ENCODE results near the gene ARMC10. TPM values are rescaled to one million over a fixed set of nuclear protein-coding genes. Genes with fewer than 3 reads are reported as not detected.
"Not testable (repeated sequence)": the region's sequence is repeated elsewhere in the genome, so short reads cannot be mapped to it uniquely, and the experiment has no call there.

The ARMC10 gene
- total RNA-seq = 33.5 TPM
- long read RNA-seq, transcript ARMC10-202 (7 exons, 2,635 nt) = minor isoform, 11 of 88 reads
- long read RNA-seq, transcript ARMC10-209 (5 exons, 2,347 nt) = minor isoform, 14 of 88 reads
- long read RNA-seq, transcript ARMC10-204 (5 exons, 2,443 nt) = minor isoform, 5 of 88 reads
- long read RNA-seq, transcript ARMC10-208 (6 exons, 2,524 nt) = major isoform, 42 of 88 reads
- long read RNA-seq, partial matches to known transcripts = 2 of 88 reads
- long read RNA-seq, other reads (novel, unspliced or antisense) = 10 of 88 reads

- Histone ChIP-seq H3K4me3 (peak within 1 kb of the TSS; percentile 82), H3K27me3 (ENCODE audit: low read depth) (no peaks in the 10 kb centered on the region), H3K4me1 (peaks cover 20% of the 10 kb centered on the region), H3K27ac (peak within 1 kb of the TSS; percentile 92), H3K36me3 (no peaks in the 10 kb centered on the region), H3K9me3 (no peaks in the 10 kb centered on the region)
- peak; percentile 40 for TF ChIP-seq CTCF (IDR thresholded peaks at IDR 0.05)
- intact Hi-C loops (cut with DNase I) = no loop called here
- ATAC-seq = peak; percentile 98
- DNase-seq = peak; percentile 94
These were observed at the start of gene ARMC10, which contains the start of gene FBXL13 for GRCh38 chr7:103074519-103075336. Gene ARMC10 (plus strand): TSS chr7:103075140. CDS start chr7:103075273, 133 bp downstream. Gene FBXL13 (minus strand): TSS chr7:103074796.

GRCh38 chr7:103025341-103025740 is 49.6 kb upstream of the ARMC10 start:
- intact Hi-C loops (cut with DNase I) = no loop called here
- ATAC-seq (no peak), DNase-seq (no peak)

GRCh38 chr7:103031024-103031423 is 43.9 kb upstream of the ARMC10 start:
- intact Hi-C loops (cut with DNase I) = no loop called here
- H3K27me3 ChIP-seq (ENCODE audit: low read depth) = no peaks in the 10 kb centered on the region
- H3K27ac ChIP-seq = no peak overlapping the region
- no peak for TF ChIP-seq CTCF (IDR thresholded peaks at IDR 0.05)
- no peak overlapping the region for H3K4me3 ChIP-seq
- H3K9me3 ChIP-seq = no peaks in the 10 kb centered on the region
- DNase-seq = no peak
- no peak for ATAC-seq
- H3K36me3 ChIP-seq = no peaks in the 10 kb centered on the region
- H3K4me1 ChIP-seq = no peaks in the 10 kb centered on the region

More at GRCh38 chr7:103025341-103025740, 49.6 kb upstream of the ARMC10 start:
- H3K36me3 ChIP-seq = no peaks in the 10 kb centered on the region
- TF ChIP-seq CTCF (IDR thresholded peaks at IDR 0.05) = no peak
- no peak overlapping the region for H3K27ac ChIP-seq
- no peak overlapping the region for H3K4me3 ChIP-seq
- H3K4me1 ChIP-seq = no peaks in the 10 kb centered on the region
- H3K9me3 ChIP-seq = no peaks in the 10 kb centered on the region
- no peaks in the 10 kb centered on the region for H3K27me3 ChIP-seq (ENCODE audit: low read depth)

- no peaks in the 10 kb centered on the region for H3K36me3 ChIP-seq
- no peaks in the 10 kb centered on the region for H3K4me1 ChIP-seq
- DNase-seq (no peak), ATAC-seq (no peak)
- no peak for TF ChIP-seq CTCF (IDR thresholded peaks at IDR 0.05)
- no peaks in the 10 kb centered on the region for H3K9me3 ChIP-seq
- intact Hi-C loops (cut with DNase I) = no loop called here
- H3K27me3 ChIP-seq (ENCODE audit: low read depth) = no peaks in the 10 kb centered on the region
- H3K27ac ChIP-seq = no peak overlapping the region
- H3K4me3 ChIP-seq = no peak overlapping the region
These were observed 43.2 kb upstream of the ARMC10 start for GRCh38 chr7:103031781-103032180.

GRCh38 chr7:103034318-103034717 is 40.6 kb upstream of the ARMC10 start:
- ATAC-seq; H3K36me3 ChIP-seq; DNase-seq; H3K9me3 ChIP-seq; intact Hi-C loops (cut with DNase I); H3K27ac ChIP-seq; H3K4me1 ChIP-seq; H3K27me3 ChIP-seq (ENCODE audit: low read depth); H3K4me3 ChIP-seq: not testable (repeated sequence)

GRCh38 chr7:103037476-103037822 is 37.5 kb upstream of the ARMC10 start:
- DNase-seq = no peak

GRCh38 chr7:103037823-103038739 is 36.9 kb upstream of the ARMC10 start:
- H3K4me1 ChIP-seq; H3K9me3 ChIP-seq; H3K27me3 ChIP-seq (ENCODE audit: low read depth); H3K4me3 ChIP-seq; ATAC-seq; H3K36me3 ChIP-seq; intact Hi-C loops (cut with DNase I); H3K27ac ChIP-seq: not testable (repeated sequence)
- DNase-seq = peak; percentile 59

More at GRCh38 chr7:103037476-103037822, 37.5 kb upstream of the ARMC10 start:
- no peaks in the 10 kb centered on the region for H3K4me1 ChIP-seq
- H3K4me3 ChIP-seq = no peak overlapping the region
- no peak for ATAC-seq
- intact Hi-C loops (cut with DNase I) = no loop called here
- peaks cover under 1% of the 10 kb centered on the region for H3K9me3 ChIP-seq
- no peaks in the 10 kb centered on the region for H3K27me3 ChIP-seq (ENCODE audit: low read depth)
- no peaks in the 10 kb centered on the region for H3K36me3 ChIP-seq
- no peak for TF ChIP-seq CTCF (IDR thresholded peaks at IDR 0.05)
- H3K27ac ChIP-seq = no peak overlapping the region

- ATAC-seq; intact Hi-C loops (cut with DNase I); H3K9me3 ChIP-seq: not testable (repeated sequence)
These were observed 33.1 kb upstream of the ARMC10 start for GRCh38 chr7:103041815-103042214.

More at GRCh38 chr7:103041815-103042214, 33.1 kb upstream of the ARMC10 start:
- H3K4me3 ChIP-seq; H3K27ac ChIP-seq; H3K4me1 ChIP-seq; H3K36me3 ChIP-seq; DNase-seq; H3K27me3 ChIP-seq (ENCODE audit: low read depth): not testable (repeated sequence)
